Measurements from ENCODE around the gene NECTIN3.

The NECTIN3 gene

DNA sequence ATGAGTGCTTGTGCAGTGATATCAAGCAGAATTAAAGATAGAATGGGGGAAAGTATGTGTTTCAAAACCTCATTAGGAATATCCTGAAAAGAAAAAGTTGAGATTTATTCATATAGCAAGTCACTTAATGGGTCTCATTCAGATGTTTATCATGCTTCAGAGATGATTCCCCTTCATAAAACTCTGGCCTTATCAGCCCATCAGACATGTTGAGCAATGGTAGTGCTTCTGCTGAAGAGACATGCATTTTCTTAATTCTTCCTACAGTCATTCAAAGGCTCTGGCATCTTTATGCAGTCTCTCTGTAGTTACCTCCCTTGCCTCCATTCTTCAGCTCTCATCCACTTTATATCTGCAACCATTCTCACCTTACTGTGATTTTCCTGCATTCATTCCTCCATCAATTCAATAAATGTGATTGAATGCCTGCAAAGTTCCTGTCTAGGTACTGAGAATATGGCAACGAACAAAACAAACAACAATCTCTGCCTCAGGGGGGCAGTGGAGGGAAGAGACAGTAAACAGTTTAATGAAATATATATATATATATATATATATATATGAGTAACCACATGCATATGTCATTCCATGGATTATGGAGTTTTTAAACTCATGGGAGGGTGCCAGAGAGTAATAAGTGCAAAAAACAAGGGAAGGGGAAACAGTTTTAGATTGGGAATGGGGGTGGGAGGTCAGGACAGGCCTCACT, 138.5 kb downstream of the NECTIN3 start:
- no peaks in the 10 kb centered on the region for H3K27me3 Mint-ChIP-seq
- no peaks in the 10 kb centered on the region for H3K4me1 Mint-ChIP-seq
- H3K9me3 Mint-ChIP-seq: no peaks in the 10 kb centered on the region
- peak; percentile 24 for DNase-seq
- no peak overlapping the region for H3K27ac Mint-ChIP-seq
- H3K36me3 Mint-ChIP-seq: no peaks in the 10 kb centered on the region
- H3K4me3 Mint-ChIP-seq: no peak overlapping the region
- CTCF ChIA-PET: interaction anchor here (0.8 to 1.9 kb wide), 2 partner anchors 329 to 796 kb away, joined by 4 to 8 read pairs; no protein-coding TSS in a partner anchor

DNA sequence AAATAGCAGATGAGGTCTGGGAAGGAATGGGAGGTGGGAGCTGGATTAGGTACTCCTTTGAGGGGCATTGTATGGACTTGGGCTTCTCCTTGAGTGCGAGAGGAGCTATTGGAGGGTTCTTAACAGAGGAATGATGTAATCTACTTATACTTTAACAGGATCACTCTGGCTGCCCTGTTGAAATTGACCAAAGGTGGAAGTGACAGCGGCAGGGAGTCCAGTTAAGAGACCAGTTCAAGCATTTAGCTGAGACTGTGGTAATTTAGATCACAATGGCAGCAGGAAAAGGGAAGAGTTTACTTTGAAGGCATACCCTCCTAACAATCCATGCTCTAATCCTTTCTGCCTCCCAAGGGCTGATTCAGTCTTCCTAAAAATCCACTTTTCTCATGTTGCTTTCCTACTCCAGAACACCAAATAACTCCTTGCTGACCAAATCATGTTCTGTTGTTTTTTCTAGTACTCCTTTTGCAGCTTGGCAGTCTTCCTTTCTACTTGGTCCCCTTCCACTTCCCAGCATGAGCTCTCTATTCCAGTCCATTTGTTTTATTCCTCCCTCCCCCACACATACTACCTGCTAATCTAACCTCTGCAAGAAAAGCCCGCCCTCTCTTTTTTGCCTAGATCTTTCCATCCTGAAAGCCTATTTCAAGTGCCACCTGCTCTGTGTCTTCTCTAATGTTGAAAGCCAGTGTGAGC, 139.4 kb downstream of the NECTIN3 start:
- no peaks in the 10 kb centered on the region for H3K27me3 Mint-ChIP-seq
- no peak overlapping the region for H3K4me3 Mint-ChIP-seq
- no peak for DNase-seq
- no peaks in the 10 kb centered on the region for H3K4me1 Mint-ChIP-seq
- H3K27ac Mint-ChIP-seq: no peak overlapping the region
- CTCF ChIA-PET: interaction anchor here (0.6 to 1.9 kb wide), 2 partner anchors 66 to 328 kb away, joined by 3 to 8 read pairs; no protein-coding TSS in a partner anchor
- no peaks in the 10 kb centered on the region for H3K9me3 Mint-ChIP-seq
- no peaks in the 10 kb centered on the region for H3K36me3 Mint-ChIP-seq

DNA sequence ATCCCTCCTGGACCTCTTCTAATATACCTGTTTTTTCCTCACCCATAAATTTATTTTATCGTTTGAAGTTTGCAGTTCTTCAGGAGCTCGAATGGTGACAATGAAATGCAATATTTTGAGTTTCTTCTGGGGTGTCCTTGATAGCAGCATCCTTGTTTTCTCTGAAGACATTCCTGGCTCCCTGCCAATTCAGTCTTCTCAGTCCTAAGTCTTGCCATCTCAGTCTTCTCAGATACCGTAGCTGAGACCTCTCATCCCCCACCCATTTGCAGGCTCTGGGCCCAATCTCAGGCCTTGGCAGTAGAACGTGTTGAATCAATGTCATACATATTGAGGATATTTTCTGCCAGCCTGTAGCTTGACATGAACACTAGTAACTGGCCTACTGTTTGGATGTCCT, 140.9 kb downstream of the NECTIN3 start:
- Mint-ChIP-seq H3K27me3 (no peaks in the 10 kb centered on the region), H3K36me3 (no peaks in the 10 kb centered on the region), H3K27ac (no peak overlapping the region), H3K9me3 (no peaks in the 10 kb centered on the region), H3K4me1 (no peaks in the 10 kb centered on the region), H3K4me3 (no peak overlapping the region)
- CTCF ChIA-PET: interaction anchor here (1.9 kb wide), 1 partner anchor 327 kb away, joined by 8 read pairs; no protein-coding TSS in a partner anchor
- DNase-seq: no peak

DNA sequence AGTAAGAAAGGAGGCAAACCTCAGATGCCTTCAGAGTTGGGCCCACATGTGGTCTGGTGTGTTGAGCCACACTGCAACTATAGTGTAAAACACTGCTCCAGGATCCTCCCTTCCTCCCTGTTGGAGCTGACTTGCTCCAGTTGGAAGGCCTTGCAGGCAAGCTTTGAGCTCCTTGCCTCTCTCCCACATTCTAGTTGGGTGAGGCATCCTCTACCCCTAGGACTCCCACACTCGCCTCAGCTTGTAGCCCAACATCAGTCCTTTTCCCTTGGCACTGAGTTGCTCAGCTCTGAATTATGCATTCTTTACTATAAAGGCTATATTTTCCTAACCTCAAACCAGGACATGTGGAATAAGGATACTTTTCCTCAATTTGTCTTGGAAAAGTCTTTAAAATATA, 143.9 kb downstream of the NECTIN3 start:
- Mint-ChIP-seq H3K9me3 (no peaks in the 10 kb centered on the region), H3K27ac (no peak overlapping the region), H3K4me1 (no peaks in the 10 kb centered on the region), H3K36me3 (no peaks in the 10 kb centered on the region), H3K27me3 (no peaks in the 10 kb centered on the region), H3K4me3 (no peak overlapping the region)
- CTCF ChIA-PET: interaction anchor here (1.0 kb wide), 1 partner anchor 121 kb away, joined by 3 read pairs; no protein-coding TSS in a partner anchor
- no peak for DNase-seq

DNA sequence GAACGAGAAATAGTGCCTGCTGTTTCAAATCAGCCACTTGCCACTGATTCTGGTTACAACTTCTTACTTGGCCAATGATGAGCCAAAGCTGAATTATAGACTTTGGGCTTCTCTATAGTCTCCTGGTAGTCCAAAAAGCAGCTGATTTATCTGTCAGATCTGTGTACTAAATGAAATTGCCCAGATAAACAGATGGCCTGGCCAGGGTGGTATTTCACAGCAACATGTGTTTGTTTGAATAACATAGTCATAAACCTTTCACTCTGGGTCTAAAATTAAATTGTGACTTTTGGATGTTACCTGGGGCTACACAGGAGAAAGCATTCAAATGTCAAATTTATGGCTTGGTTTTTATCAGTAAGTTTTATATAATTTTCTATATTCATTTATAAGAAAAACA, 147.0 kb downstream of the NECTIN3 start:
- DNase-seq: no peak
- Mint-ChIP-seq H3K4me1 (no peaks in the 10 kb centered on the region), H3K4me3 (no peak overlapping the region), H3K27me3 (no peaks in the 10 kb centered on the region), H3K36me3 (no peaks in the 10 kb centered on the region), H3K27ac (no peak overlapping the region), H3K9me3 (no peaks in the 10 kb centered on the region)
- CTCF ChIA-PET: no interaction called here

DNA sequence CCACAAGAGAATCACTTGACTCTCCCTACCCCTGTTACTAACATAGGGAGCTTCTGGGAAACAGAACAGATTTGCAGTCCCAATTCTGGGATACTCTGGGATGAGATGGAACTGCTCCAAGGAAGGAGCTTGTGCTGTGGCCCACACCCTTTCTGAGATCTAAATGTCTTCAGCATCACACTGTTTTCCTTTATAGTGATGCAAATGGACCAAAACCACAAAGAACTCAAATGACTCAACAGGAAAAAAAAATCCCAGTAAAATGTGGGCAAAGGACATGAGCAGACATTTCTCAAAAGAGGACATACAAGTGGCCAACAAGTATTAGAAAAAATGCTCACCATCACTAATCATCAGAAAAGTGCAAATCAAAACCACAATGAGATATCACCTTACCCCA, 155.6 kb downstream of the NECTIN3 start:
- no peak overlapping the region for H3K4me3 Mint-ChIP-seq
- no peak overlapping the region for H3K27ac Mint-ChIP-seq
- H3K36me3 Mint-ChIP-seq: peaks cover 2% of the 10 kb centered on the region
- peaks cover 4% of the 10 kb centered on the region for H3K4me1 Mint-ChIP-seq
- no peaks in the 10 kb centered on the region for H3K27me3 Mint-ChIP-seq
- DNase-seq: no peak
- CTCF ChIA-PET: no interaction called here
- peaks cover 14% of the 10 kb centered on the region for H3K9me3 Mint-ChIP-seq

DNA sequence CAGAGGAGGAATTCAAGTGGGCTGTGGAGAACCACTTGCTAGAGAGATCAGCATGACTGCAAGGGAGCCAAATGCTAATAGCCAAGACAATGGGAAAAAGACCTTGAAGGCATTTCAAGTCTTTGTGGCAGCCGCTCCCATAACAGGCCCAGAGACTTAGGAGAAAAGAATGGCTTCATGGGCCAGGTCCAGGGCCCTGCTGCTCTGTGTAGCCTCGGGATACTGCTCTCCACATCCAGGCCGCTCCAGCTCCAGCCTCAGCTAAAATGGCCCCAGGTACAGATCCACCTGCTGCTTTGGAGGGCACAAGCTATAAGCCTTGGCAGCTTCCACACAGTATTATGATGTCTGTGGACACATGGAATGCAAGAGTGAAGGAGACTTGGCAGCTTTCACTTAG, 157.7 kb downstream of the NECTIN3 start:
- Mint-ChIP-seq H3K27ac (no peak overlapping the region), H3K4me1 (peaks cover 10% of the 10 kb centered on the region), H3K27me3 (no peaks in the 10 kb centered on the region), H3K9me3 (peaks cover 20% of the 10 kb centered on the region), H3K36me3 (peaks cover 8% of the 10 kb centered on the region), H3K4me3 (no peak overlapping the region)
- CTCF ChIA-PET: interaction anchor here (0.6 kb wide), 2 partner anchors 26 to 240 kb away, joined by 3 read pairs; no protein-coding TSS in a partner anchor
- no peak for DNase-seq

DNA sequence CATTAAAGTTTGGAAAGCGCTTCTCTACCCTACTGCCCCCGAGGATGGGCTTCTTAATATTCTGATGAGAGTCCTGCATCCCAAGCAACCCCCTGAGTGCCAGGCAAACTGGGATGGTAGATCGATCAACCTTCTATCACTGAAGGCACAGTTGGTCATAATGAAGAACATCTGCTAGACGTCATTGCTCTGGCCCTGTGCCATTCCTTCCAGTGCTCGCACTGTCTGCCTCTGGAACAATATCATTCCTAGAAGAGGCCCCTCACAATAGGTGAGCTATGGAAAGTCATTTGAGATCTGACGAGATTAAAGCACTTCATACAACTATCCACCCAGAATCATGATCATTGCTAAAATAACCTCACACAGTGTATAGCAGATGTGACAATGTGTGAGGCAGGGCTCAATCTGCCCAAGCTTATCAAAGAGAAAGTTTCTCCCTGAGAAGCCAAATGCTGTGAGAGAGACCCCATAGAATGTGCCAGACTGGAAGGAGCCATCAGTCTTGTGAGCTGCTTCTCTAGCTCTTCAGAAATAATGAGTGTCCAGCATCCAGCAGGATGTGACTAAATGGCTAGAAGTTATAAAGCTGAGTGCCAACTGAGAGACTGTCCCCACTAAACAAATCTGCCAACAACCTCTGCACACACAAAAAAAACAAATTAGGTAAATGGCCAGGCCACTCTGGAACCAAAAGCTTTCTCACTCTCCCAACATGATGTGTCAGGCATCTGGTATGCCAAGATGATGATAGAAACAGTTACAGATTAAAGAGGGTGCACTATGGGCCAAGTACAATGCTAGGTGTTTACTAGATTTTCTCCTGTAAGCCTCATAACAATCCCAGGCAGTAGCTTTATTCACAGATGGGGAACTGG, 165.5 kb downstream of the NECTIN3 start:
- H3K9me3 Mint-ChIP-seq: peaks cover 27% of the 10 kb centered on the region
- no peaks in the 10 kb centered on the region for H3K27me3 Mint-ChIP-seq
- H3K4me1 Mint-ChIP-seq: peaks cover 45% of the 10 kb centered on the region
- peaks cover 20% of the 10 kb centered on the region for H3K36me3 Mint-ChIP-seq
- CTCF ChIA-PET: interaction anchor here (0.8 kb wide), 1 partner anchor 88 kb away, joined by 3 read pairs; no protein-coding TSS in a partner anchor
- H3K4me3 Mint-ChIP-seq: no peak overlapping the region
- no peak overlapping the region for H3K27ac Mint-ChIP-seq
- no peak for DNase-seq

DNA sequence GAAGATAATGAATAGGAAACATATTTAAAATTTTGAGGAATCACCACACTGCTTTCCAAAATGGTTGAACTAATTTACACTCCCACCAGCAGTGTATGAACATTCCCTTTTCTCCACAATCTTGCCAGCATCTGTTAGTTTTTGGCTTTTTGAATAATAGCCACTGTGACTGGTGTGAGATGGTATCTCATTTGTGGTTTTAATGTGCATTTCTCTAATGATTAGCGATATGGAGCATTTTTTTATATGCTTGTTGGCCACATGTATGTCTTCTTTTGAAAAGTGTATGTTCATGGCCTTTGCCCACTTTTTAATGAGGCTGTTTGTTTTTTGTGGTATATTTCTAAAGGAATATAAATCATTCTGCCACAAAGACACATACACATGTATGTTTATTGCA, 166.3 kb downstream of the NECTIN3 start:
- H3K27me3 Mint-ChIP-seq: no peaks in the 10 kb centered on the region
- H3K27ac Mint-ChIP-seq: peak overlapping the region; percentile 79
- no peak for DNase-seq
- H3K36me3 Mint-ChIP-seq: peaks cover 20% of the 10 kb centered on the region
- CTCF ChIA-PET: no interaction called here
- peaks cover 27% of the 10 kb centered on the region for H3K9me3 Mint-ChIP-seq
- no peak overlapping the region for H3K4me3 Mint-ChIP-seq
- H3K4me1 Mint-ChIP-seq: peaks cover 45% of the 10 kb centered on the region

DNA sequence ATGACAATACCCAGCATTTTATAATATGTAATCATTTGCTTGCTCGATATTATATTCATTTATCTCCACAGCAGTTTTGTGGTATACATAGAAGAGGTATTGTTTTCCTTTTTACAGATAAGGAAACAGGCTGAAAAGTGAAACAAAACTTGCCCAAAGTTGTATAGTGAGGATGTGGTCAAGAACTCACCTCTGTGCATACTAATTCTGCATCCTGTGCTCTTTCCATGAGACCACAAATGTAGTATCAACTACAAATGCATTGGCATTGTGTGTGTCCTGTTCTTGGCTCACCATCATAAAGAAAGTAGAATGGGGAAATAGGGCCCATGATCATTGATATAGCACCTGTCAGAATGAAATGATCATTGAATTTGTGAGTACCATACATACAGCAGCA, 167.3 kb downstream of the NECTIN3 start:
- H3K27me3 Mint-ChIP-seq: no peaks in the 10 kb centered on the region
- peaks cover 28% of the 10 kb centered on the region for H3K9me3 Mint-ChIP-seq
- peak; percentile 40 for DNase-seq
- CTCF ChIA-PET: no interaction called here
- peak overlapping the region; percentile 71 for H3K27ac Mint-ChIP-seq
- peaks cover 43% of the 10 kb centered on the region for H3K4me1 Mint-ChIP-seq
- H3K36me3 Mint-ChIP-seq: peaks cover 21% of the 10 kb centered on the region
- H3K4me3 Mint-ChIP-seq: no peak overlapping the region

DNA sequence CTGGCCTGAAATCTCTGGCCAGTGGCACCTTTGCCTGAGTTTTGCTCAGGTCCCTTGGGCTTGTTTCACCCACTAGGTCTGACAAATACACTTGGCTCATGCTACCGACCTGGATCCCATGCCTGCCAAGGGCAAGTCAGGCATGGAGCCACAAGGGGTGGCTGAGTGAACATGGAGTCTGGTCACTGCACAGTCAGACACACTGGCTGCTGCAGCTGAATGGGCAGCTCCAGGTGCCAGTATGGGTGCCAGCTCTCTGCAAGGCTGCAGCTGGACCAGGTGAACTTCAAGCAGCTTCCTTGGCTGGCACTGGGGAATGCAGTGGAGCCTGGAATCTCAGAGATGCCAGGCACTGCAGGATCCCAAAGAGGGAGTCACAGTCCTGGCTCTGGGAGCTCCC, 170.3 kb downstream of the NECTIN3 start:
- DNase-seq: no peak
- peaks cover 26% of the 10 kb centered on the region for H3K9me3 Mint-ChIP-seq
- no peaks in the 10 kb centered on the region for H3K27me3 Mint-ChIP-seq
- H3K4me3 Mint-ChIP-seq: no peak overlapping the region
- H3K4me1 Mint-ChIP-seq: peaks cover 35% of the 10 kb centered on the region
- peaks cover 17% of the 10 kb centered on the region for H3K36me3 Mint-ChIP-seq
- no peak overlapping the region for H3K27ac Mint-ChIP-seq
- CTCF ChIA-PET: interaction anchor here (0.6 kb wide), 1 partner anchor 1250 kb away, joined by 3 read pairs; no protein-coding TSS in a partner anchor
